Measurements from ENCODE around the gene STK11IP.

Gene STK11IP

GRCh38 chr2:219597552-219598307, at the start of gene STK11IP:
Gene STK11IP (plus strand): TSS chr2:219597857. CDS start chr2:219598120, 263 bp downstream.
- peak; percentile 82 for DNase-seq (ENCODE audit: low read depth)

DNA sequence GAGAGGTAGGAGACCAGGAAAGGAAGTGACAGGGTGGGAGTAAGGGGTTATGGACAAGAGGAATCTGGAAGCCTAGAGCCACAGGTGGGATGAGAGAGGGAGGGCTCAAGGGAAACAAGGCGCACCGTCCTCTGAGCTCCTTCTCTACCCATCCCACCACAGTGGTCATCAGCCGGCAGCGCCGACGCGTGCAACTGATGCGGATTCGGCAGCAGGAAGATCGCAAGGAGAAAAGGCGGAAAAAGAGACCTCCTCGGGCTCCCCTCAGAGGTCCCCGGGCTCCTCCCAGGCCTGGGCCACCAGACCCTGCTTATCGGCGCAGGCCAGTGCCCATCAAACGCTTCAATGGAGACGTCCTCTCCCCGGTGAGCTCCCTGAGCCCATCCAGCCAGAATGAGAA, 48.7 kb upstream of the STK11IP start:
- DNase-seq (ENCODE audit: low read depth): no peak

- DNase-seq (ENCODE audit: low read depth): no peak
Observed at GRCh38 chr2:219549619-219550018, 48.0 kb upstream of the STK11IP start.

DNA sequence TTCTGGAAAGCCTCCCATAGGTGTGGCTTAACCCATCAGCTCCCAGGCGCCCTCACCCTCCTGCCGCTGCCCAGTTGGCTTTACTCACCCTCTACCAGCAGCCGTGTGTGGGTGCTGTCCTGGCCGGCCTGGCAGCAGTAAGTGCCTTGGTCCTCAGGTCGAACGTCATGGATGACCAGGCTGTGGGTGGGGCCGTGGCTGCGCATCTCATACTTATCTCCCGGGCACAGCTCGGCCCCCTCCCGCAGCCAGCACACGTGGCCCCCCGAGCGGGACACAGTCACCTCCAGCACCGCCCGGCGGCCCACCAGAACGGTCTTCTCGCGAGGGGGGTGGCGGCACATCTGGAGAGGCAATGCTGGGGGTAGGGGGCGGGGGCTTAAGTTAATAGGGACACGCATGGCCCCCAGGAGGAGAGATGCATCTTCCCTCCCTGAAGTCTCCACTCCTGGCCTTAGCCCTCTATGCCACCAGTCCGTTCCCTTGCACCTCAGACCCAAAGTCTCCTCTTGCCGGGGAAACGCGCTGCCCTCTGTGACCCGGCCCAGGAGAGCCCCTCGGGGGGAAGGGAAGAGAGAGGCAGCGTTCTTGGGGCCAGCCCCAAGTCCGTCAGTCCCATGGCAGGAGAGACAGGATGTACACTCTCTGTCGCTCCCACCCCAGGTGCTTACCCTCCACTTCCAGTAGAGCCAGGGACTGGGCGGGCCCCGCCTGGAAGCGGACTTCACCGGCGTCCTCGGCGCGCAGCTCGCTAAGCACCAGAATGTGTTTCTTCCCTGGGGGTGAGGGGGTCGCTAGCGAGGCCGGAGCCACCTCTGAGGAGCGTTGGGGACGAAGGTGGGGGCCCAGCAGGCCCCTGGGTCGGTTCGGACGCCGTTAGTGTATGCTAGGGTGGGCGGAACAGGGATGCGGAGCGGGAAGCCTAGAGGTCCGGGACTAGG, 45.9 kb upstream of the STK11IP start:
- DNase-seq (ENCODE audit: low read depth): no peak

GRCh38 chr2:219552382-219553167, 45.1 kb upstream of the STK11IP start:
- peak; percentile 64 for DNase-seq (ENCODE audit: low read depth)

DNA sequence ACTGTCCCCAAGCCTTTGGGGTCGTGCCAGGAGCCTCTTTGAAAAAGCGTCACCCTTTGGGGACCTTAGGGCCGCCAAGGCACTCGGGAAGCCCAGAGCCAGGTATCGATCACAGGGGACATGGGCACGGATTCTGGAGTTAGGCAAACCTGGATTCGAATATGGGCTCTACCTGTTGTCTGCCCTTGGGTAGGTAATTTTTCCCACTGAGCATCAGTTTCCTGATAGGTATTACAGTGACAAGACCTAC, 44.6 kb upstream of the STK11IP start:
- no peak for DNase-seq (ENCODE audit: low read depth)

DNA sequence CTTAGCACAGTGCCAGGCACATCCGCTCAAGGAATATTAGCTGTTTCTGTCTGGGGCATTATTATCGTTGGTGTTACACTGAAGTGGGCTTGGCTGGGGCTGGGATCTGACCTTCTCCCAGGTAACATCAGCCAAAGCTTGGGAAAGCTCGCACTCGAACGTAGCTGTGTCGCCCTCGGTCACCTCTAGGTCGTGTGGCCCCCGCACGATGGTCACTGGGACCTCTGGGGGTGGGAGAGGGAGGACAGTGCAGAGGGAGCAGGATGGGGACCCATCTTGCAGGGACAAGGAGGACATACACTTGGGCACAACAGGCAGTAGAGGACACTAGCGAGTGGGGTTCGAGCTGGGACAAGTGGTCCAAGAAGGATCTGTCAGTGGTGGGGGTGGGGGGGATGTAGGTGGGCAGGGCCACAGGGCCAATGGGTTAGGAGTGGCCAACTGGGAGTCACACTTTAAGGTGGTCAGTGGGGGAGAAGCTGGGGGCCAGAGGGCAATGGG, 44.1 kb upstream of the STK11IP start:
- DNase-seq (ENCODE audit: low read depth): no peak

DNA sequence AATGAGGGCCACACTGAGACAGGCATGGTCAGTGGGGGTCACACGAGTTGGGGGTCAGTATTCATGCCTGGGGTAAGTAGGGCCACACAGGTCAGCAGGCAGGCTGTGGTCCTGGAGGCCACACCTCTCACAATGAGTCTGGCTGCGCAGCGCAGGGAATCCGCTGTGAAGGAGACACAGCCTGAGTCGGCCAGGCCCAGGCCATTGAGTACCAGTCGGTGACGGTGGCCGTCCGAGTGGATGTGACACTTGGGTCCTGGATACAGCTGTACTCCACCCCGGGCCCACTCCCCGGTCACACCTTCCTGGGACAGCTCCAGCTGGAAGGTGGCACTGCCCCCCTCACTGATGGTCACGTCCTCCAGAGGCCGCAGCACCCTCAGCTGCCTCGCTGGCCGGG, 43.3 kb upstream of the STK11IP start:
- DNase-seq (ENCODE audit: low read depth): no peak

DNA sequence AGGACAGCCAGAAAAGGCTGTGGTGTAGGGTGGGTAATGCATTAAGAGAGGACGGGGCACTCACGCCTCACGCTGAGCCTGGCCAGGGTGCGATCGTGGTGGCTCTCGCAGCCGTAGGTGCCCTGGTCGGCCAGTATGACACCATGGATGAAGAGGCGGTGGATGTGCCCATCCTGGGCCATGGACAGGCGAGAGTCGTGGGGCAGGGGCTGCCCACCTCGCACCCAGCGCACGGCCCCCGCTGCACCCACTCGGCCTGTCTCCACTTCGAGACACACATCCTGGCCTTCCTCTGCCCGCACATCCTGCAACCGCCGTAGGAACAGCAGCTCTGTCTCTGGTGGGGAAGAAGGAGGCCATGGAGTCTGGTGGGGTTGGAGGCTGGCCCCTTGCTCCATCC, 41.7 kb upstream of the STK11IP start:
- DNase-seq (ENCODE audit: low read depth): no peak

- no peak for DNase-seq (ENCODE audit: low read depth)
Observed at GRCh38 chr2:219556413-219556812, 41.2 kb upstream of the STK11IP start.

DNA sequence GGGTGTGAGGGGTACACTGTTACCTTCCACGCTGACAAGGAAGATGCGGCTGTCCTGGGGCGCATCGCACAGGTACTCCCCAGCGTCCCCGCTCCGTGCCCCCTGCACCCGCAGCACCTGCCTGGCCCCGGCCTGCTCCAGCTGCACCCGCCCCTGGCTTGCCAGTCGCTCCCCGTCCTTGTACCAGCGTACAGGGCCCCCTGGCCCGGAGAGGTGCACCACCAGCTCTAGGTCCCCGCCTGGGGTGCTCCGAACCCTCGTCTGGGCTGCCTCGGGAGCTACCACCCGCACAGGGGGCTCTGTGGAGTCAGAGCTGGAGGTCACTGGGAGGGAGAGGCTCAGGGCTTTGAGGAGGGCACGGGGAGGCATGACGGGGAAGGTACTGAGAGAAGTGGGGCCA, 40.3 kb upstream of the STK11IP start:
- no peak for DNase-seq (ENCODE audit: low read depth)

- DNase-seq (ENCODE audit: low read depth): no peak
Observed at GRCh38 chr2:219557791-219558785, 39.6 kb upstream of the STK11IP start.

DNA sequence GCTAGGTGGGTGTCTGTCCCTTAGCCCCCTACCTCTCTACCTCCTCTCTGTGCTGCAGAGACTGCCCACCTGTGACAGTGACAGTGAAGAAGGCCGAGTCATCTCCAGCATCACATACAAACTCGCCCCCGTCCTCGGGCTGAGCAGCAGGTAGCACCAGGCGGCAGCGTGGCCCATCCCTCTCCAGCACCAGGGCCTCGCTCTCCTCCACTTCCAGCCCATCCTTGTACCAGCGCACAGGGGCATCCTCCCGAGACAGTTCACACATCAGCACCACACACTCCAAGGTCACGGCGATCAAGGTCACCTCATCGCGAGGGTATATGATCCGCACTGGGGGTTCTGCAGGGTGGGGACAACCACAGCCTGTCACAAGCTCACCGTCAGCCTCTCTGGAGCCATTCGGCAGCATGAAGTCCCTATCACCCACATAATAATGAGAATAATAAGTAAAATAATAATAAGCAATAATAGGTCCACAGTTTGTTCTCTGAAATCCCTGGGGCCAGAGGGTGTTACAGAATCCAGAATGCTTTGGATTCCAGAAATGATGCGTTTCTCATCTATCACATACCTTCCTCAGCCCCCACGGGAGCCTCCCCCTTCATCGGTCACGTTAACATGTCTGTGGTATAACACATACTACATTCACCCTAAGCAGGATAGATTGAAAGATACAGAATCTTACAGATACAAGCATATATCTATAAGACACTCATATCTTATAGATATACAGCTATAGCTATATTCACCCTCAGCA, 38.3 kb upstream of the STK11IP start:
- DNase-seq (ENCODE audit: low read depth): no peak

DNA sequence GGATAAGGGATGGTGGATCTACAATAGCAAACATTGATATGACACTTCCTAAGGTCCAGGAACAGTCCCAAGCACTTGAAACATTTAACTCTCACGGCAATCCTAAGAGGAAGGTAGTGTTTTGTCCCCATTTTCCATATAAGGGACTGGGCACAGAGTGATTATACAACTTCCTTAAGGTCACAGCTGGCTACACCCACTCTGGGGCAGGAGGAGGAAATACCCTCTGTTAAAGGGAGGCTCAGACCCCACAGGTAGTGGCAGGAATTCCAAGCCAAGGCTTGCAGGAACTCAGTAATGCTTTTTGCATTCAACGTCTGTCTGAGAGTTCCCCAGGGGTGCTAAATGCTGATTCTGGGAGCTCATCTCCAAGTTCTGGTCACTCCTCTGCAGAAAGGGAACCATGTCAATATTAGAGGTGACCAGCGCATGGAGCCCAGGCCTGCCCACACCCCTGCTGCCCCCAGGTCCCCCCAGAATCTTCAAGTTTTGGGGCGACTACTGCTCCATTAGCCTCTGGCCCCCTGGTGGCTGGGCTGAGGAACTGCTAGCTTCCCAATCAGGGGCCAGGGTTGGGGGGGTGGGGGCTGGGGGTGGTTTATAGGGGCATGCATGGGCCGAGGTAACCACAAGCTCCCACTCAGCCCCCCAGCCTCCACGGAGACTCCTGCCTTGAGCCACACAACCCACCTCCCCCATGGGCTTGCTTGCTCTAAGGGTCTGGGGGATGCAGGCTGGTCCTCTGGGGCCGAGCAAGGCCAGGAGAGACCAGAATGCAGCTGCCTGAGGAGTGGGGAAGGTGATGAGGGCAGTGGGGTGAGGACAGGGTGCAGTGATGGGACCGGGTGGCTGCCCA, 37.4 kb upstream of the STK11IP start:
- DNase-seq (ENCODE audit: low read depth): no peak

GRCh38 chr2:219560893-219561178, 36.8 kb upstream of the STK11IP start:
- DNase-seq (ENCODE audit: low read depth): no peak

DNA sequence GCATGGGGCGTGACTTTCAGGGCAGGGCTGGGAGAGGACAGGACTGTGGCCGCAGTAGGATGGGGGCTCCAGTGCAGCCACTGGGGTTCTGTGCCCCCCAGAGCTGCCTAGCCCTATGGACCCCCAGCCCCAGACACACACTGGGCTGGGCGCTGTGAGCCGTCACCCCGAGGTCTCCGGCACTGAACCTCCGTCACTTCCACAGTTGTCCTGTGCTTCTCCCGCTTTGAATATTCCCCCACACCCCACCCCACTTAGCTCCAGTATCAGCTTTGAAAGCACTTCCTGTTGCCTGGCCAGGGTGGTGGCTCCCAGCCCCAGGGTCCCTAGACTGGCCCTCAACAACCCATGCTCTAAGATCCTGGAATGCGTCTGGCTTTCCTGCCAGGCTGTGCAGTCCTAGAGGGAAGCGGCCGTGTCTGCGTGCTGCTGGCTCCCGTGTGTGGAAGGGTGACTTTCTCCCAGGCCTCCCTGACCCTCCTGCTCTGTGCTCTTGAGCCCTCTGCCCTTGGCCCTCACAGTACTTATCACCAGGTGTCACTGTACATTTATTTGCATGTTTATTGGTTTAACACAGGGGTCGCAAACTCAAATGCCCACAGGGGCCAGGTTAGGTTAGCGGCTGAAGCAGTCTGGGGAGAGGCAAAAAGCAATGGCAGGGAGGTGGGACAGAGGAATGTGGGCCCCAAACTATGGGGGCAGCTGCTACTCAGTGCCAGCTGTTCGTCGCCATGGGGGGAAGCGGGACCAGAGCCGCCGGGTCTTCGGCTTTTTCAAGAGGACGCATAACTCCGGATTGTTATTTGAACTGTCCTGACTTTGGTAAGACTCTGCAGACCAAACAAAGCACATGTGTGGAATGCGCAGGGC, 36.2 kb upstream of the STK11IP start:
- no peak for DNase-seq (ENCODE audit: low read depth)

GRCh38 chr2:219562049-219563020, 35.3 kb upstream of the STK11IP start:
- DNase-seq (ENCODE audit: low read depth): no peak
